HEK293 (cell line): ENCODE measurements around the gene PPP4R2.
"Not testable (repeated sequence)": the region's sequence is repeated elsewhere in the genome, so short reads cannot be mapped to it uniquely, and the experiment has no call there.

Source experiments
- CTCF ChIP-seq: fragments of 450-650 bp; formaldehyde crosslinking; IDR thresholded peaks from 2 replicates; pipeline ENCODE4 v1.5.1; 2016; ENCODE audit warnings: missing biosample characterization, missing genetic modification characterization
- PRDM10 ChIP-seq: fragments of 450-650 bp; formaldehyde crosslinking; IDR thresholded peaks from 2 replicates; pipeline ENCODE4 v1.5.1; 2016; ENCODE audit warnings: missing biosample characterization, missing genetic modification characterization
- SP2 ChIP-seq: fragments of 450-650 bp; formaldehyde crosslinking; IDR thresholded peaks from 2 replicates; pipeline ENCODE4 v1.5.1; 2016; ENCODE audit warnings: missing biosample characterization, missing genetic modification characterization
- ZBTB1 ChIP-seq: fragments of 450-650 bp; formaldehyde crosslinking; IDR thresholded peaks from 2 replicates; pipeline ENCODE4 v1.5.1; 2016; ENCODE audit warnings: missing biosample characterization, missing genetic modification characterization
- ZNF138 ChIP-seq: fragments of 450-650 bp; formaldehyde crosslinking; IDR thresholded peaks from 2 replicates; pipeline ENCODE4 v1.5.1; 2016; ENCODE audit warnings: missing biosample characterization, missing genetic modification characterization, borderline replicate concordance
- ZNF416 ChIP-seq: fragments of 450-650 bp; formaldehyde crosslinking; IDR thresholded peaks from 2 replicates; pipeline ENCODE4 v1.5.1; 2016; ENCODE audit warnings: missing biosample characterization, missing genetic modification characterization
- ZNF621 ChIP-seq: fragments of 450-650 bp; formaldehyde crosslinking; IDR thresholded peaks from 2 replicates; pipeline ENCODE4 v1.5.1; 2017; ENCODE audit warnings: missing biosample characterization, missing genetic modification characterization
- ZNF768 ChIP-seq: fragments of 450-650 bp; formaldehyde crosslinking; IDR thresholded peaks from 2 replicates; pipeline ENCODE4 v1.5.1; 2018; ENCODE audit warnings: missing biosample characterization, mild to moderate bottlenecking, missing genetic modification characterization
- TF ChIP-seq, protein P1 (sequence below): fragments of 450-650 bp; formaldehyde crosslinking; IDR thresholded peaks from 2 replicates; pipeline ENCODE4 v1.5.1; 2016; ENCODE audit warnings: missing biosample characterization, missing genetic modification characterization
- TF ChIP-seq, protein P2 (sequence below): fragments of 450-650 bp; formaldehyde crosslinking; IDR thresholded peaks from 2 replicates; pipeline ENCODE4 v1.5.1; 2016; ENCODE audit warnings: missing biosample characterization, missing genetic modification characterization, low read depth
- TF ChIP-seq, protein P3 (sequence below): fragments of 450-650 bp; formaldehyde crosslinking; conservative IDR thresholded peaks from 2 replicates; pipeline ENCODE4 v1.5.1; 2016; ENCODE audit warnings: low read depth, missing biosample characterization, missing genetic modification characterization
- TF ChIP-seq, protein P4 (sequence below): fragments of 450-650 bp; formaldehyde crosslinking; IDR thresholded peaks from 2 replicates; pipeline ENCODE4 v1.5.1; 2016; ENCODE audit warnings: missing biosample characterization, missing genetic modification characterization
- TF ChIP-seq, protein P5 (sequence below): IDR thresholded peaks from 2 replicates; pipeline ENCODE4 v1.6.1; 2011; ENCODE audit warnings: mild to moderate bottlenecking, low read depth, low read length, borderline replicate concordance

DNA sequence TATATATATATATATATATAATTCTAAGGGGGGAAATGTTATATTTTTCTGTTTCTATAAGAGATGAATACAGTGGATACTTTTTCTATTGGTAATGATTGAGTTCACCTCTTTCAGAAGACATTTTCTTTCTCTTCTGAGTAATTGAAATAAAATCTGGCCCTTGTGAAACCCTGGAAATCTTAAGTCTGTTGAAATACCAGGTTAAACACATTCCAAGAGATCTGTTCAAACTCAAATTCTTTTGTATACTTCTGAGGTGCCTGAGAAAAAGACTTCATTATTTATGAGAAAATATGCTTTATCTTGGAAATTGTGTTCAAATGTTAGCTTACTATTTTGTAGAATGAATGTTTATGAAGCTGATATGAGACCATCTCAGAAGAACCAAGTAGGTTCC is 69.6 kb downstream of the PPP4R2 start:
- not testable (repeated sequence) for TF ChIP-seq SP2 (tag by site-specific recombination); ZNF768 (tag by site-specific recombination); CTCF; ZNF138 (tag by site-specific recombination); ZNF416 (tag by site-specific recombination); PRDM10 (tag by site-specific recombination); ZNF621 (tag by site-specific recombination); ZBTB1 (tag by site-specific recombination)
- TF ChIP-seq, protein P1, sequence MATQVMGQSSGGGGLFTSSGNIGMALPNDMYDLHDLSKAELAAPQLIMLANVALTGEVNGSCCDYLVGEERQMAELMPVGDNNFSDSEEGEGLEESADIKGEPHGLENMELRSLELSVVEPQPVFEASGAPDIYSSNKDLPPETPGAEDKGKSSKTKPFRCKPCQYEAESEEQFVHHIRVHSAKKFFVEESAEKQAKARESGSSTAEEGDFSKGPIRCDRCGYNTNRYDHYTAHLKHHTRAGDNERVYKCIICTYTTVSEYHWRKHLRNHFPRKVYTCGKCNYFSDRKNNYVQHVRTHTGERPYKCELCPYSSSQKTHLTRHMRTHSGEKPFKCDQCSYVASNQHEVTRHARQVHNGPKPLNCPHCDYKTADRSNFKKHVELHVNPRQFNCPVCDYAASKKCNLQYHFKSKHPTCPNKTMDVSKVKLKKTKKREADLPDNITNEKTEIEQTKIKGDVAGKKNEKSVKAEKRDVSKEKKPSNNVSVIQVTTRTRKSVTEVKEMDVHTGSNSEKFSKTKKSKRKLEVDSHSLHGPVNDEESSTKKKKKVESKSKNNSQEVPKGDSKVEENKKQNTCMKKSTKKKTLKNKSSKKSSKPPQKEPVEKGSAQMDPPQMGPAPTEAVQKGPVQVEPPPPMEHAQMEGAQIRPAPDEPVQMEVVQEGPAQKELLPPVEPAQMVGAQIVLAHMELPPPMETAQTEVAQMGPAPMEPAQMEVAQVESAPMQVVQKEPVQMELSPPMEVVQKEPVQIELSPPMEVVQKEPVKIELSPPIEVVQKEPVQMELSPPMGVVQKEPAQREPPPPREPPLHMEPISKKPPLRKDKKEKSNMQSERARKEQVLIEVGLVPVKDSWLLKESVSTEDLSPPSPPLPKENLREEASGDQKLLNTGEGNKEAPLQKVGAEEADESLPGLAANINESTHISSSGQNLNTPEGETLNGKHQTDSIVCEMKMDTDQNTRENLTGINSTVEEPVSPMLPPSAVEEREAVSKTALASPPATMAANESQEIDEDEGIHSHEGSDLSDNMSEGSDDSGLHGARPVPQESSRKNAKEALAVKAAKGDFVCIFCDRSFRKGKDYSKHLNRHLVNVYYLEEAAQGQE (tag by site-specific recombination) = not testable (repeated sequence)
- TF ChIP-seq, protein P2, sequence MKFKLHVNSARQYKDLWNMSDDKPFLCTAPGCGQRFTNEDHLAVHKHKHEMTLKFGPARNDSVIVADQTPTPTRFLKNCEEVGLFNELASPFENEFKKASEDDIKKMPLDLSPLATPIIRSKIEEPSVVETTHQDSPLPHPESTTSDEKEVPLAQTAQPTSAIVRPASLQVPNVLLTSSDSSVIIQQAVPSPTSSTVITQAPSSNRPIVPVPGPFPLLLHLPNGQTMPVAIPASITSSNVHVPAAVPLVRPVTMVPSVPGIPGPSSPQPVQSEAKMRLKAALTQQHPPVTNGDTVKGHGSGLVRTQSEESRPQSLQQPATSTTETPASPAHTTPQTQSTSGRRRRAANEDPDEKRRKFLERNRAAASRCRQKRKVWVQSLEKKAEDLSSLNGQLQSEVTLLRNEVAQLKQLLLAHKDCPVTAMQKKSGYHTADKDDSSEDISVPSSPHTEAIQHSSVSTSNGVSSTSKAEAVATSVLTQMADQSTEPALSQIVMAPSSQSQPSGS (tag by site-specific recombination) = not testable (repeated sequence)
- TF ChIP-seq, protein P3, sequence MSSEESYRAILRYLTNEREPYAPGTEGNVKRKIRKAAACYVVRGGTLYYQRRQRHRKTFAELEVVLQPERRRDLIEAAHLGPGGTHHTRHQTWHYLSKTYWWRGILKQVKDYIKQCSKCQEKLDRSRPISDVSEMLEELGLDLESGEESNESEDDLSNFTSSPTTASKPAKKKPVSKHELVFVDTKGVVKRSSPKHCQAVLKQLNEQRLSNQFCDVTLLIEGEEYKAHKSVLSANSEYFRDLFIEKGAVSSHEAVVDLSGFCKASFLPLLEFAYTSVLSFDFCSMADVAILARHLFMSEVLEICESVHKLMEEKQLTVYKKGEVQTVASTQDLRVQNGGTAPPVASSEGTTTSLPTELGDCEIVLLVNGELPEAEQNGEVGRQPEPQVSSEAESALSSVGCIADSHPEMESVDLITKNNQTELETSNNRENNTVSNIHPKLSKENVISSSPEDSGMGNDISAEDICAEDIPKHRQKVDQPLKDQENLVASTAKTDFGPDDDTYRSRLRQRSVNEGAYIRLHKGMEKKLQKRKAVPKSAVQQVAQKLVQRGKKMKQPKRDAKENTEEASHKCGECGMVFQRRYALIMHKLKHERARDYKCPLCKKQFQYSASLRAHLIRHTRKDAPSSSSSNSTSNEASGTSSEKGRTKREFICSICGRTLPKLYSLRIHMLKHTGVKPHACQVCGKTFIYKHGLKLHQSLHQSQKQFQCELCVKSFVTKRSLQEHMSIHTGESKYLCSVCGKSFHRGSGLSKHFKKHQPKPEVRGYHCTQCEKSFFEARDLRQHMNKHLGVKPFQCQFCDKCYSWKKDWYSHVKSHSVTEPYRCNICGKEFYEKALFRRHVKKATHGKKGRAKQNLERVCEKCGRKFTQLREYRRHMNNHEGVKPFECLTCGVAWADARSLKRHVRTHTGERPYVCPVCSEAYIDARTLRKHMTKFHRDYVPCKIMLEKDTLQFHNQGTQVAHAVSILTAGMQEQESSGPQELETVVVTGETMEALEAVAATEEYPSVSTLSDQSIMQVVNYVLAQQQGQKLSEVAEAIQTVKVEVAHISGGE (tag by site-specific recombination) = not testable (repeated sequence)
- TF ChIP-seq, protein P4, sequence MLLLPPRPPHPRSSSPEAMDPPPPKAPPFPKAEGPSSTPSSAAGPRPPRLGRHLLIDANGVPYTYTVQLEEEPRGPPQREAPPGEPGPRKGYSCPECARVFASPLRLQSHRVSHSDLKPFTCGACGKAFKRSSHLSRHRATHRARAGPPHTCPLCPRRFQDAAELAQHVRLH = not testable (repeated sequence)
- TF ChIP-seq, protein P5, sequence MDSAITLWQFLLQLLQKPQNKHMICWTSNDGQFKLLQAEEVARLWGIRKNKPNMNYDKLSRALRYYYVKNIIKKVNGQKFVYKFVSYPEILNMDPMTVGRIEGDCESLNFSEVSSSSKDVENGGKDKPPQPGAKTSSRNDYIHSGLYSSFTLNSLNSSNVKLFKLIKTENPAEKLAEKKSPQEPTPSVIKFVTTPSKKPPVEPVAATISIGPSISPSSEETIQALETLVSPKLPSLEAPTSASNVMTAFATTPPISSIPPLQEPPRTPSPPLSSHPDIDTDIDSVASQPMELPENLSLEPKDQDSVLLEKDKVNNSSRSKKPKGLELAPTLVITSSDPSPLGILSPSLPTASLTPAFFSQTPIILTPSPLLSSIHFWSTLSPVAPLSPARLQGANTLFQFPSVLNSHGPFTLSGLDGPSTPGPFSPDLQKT = not testable (repeated sequence)
